22Rv1 (cell line): ENCODE results near the gene ABCC4.

ENCODE experiments used
- H3K27ac ChIP-seq: fragments of 450-650 bp; 2 replicates; pipeline ENCODE4 v1.5.1; 2017
- ZFX ChIP-seq: fragments of 450-650 bp; IDR thresholded peaks from 2 replicates; pipeline ENCODE4 v1.6.1; 2017; ENCODE audit warnings: antibody characterized with exemption, borderline replicate concordance
- TF ChIP-seq, protein P1 (sequence below): fragments of 450-650 bp; IDR thresholded peaks from 2 replicates; pipeline ENCODE4 v1.5.1; 2017; ENCODE audit warnings: mild to moderate bottlenecking

Gene ABCC4

DNA sequence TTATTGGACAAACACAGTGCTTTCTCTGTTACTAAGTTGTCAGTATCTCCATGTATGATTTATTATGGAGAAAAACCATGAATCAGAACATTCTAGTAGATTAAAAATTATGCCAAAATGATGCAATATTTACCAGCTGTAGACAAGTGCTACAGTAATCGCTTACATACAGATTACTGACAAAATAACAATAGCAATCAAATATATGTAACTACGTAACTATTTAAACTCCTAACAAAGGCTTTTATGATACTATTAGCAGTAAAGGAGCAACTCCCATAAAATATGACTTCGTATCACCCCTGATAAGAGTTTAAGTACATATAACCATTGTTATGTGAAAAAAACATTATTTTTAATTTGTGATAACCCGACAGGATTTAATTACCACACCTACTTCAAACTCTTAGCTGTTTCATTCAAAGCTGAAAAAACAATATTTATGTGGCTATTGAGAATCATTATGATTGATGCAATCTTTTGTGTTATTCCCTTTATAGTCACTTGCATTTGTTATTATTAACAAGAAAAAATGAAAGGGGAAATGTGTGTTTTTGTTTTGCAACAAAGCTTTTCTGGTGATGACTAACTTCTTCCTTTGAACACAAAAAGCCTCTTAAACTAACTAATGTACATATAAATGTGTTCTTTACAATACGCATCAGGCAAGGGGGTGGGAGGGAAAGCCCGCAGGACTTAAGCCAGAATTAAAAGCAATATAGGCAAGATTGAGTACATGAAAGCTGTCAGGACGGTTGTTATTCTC, 147.4 kb downstream of the ABCC4 start:
- H3K27ac ChIP-seq: no peak overlapping the region

DNA sequence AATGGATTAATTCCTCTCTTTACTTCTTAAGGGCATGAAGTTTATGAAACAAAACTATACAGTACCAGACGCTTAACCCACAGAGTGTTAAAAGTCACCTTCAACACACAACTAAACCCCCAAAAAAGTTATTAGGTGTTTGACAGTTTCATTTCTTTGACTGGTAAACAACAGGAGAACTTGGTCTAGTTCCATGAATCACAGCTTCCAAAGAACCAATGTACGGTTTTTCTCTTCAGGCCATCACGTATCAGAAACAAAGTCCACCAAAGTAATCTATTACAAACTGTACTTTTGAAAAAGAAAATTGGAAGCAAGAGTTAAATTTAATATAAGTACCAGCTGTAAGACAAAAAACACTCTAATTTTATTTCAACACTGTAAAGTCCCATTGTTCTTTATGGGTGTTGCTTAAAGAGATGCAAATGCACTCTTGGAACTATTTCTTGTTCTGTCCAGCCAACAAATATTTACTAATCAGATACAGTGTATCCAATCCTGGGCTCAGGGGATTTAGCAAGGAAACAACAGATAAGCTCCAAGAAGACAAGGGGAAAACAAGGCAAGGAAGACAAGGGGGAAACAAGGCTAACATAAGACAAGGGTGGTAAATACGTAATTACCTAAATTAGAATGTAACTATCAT, 149.2 kb downstream of the ABCC4 start:
- H3K27ac ChIP-seq: no peak overlapping the region
- no peak for TF ChIP-seq ZFX
- TF ChIP-seq, protein P1, sequence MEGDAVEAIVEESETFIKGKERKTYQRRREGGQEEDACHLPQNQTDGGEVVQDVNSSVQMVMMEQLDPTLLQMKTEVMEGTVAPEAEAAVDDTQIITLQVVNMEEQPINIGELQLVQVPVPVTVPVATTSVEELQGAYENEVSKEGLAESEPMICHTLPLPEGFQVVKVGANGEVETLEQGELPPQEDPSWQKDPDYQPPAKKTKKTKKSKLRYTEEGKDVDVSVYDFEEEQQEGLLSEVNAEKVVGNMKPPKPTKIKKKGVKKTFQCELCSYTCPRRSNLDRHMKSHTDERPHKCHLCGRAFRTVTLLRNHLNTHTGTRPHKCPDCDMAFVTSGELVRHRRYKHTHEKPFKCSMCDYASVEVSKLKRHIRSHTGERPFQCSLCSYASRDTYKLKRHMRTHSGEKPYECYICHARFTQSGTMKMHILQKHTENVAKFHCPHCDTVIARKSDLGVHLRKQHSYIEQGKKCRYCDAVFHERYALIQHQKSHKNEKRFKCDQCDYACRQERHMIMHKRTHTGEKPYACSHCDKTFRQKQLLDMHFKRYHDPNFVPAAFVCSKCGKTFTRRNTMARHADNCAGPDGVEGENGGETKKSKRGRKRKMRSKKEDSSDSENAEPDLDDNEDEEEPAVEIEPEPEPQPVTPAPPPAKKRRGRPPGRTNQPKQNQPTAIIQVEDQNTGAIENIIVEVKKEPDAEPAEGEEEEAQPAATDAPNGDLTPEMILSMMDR: no peak

More for the DNA sequence above, 147.4 kb downstream of the ABCC4 start:
- TF ChIP-seq, protein P1: no peak
- TF ChIP-seq ZFX: no peak

DNA sequence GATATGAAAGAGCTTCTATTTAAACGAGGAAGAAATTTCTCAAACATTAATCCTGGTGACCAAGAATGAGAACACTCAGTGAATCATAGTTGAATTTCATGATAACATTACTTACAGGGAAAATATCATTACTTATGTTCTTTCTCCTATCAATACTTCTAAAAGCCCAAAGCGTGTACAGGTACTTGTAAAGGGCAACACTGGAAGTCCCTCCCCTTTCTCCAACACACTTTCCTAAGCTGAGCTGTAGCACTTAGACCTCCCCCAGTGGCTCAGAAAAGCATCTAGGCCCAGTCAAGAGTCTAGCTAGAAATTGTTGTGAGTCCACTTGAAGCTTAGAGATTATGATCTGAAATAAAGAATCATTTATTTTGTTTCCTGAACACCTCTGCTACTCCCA, 150.7 kb downstream of the ABCC4 start:
- TF ChIP-seq ZFX: no peak
- TF ChIP-seq, protein P1: no peak
- no peak overlapping the region for H3K27ac ChIP-seq

DNA sequence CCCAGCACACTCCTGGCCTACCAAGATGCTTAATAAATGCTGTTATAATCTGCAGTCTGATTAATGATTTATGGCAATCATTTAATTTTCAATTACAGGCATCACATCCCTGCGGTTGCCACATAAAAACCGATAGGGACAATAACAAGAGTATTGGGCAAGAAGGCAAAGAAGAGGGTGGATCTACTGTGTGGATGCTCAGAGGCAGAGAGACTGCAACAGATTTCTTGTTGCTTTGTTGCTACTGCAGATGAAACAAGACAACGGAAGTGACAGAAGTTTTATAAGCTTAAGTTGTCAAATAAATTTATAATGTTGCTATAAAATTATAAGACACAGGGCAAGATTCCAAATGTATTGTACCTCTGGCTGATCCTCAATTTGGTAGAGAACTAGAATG, 154.8 kb downstream of the ABCC4 start:
- no peak overlapping the region for H3K27ac ChIP-seq
- no peak for TF ChIP-seq ZFX
- TF ChIP-seq, protein P1: no peak

DNA sequence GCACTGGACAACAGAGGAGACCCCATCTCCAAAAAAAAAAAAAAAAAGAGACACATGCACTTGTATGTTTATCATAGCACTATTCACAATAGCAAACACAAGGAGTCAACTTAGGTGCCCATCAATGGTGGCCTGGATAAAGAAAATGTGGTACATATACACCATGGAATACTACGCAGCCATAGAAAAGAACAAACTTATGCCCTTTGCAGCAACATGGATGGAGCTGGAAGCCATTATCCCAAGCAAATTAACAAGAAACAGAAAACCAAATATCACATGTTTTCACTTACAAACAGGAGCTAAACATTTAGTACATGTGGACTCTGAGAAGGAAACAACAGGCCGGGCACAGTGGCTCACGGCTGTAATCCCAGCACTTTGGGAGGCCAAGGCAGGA, 155.7 kb downstream of the ABCC4 start:
- no peak for TF ChIP-seq ZFX
- TF ChIP-seq, protein P1: no peak
- no peak overlapping the region for H3K27ac ChIP-seq

DNA sequence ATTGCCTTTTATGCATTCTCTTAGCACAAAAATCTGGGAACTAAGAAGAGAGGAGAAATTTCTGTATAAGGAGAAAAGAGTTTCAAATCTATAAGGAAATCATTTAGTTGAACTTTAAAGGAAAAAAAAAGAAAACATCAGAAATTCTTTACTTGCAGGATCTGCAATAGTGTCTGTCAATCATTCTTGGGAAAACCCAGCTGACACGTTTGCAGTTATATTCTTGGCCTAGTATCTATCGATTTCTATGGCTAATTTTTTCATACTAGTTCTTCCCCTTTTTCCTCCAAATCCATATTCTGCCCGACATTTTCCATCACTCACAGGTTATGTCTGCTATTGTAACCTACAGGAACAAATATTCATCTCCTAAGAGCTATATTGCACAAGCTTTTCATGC, 160.7 kb downstream of the ABCC4 start:
- no peak overlapping the region for H3K27ac ChIP-seq
- TF ChIP-seq, protein P1: no peak
- no peak for TF ChIP-seq ZFX
